Lung (tissue), 12 donors: Measurements from ENCODE around the gene TSEN54. TPM values are rescaled to one million over a fixed set of nuclear protein-coding genes. Genes with fewer than 3 reads are reported as not detected.
"Not testable (repeated sequence)": the region's sequence is repeated elsewhere in the genome, so short reads cannot be mapped to it uniquely, and the experiment has no call there.

Source experiments
- ATAC-seq: fragments of 200-7000 bp; cut with Tn5 transposase; one replicate; pipeline ENCODE4 v1.9.1; 2020; ENCODE audit warnings: moderate number of reproducible peaks; ENCODE audit not compliant: insufficient read depth, low FRiP score
- DNase-seq, 3 donors: peaks; one replicate each; pipeline ENCODE4 v3.0.0-alpha.2; 2013 to 2017
- H3K27ac ChIP-seq, 2 donors: one replicate each; pipeline ENCODE4 v1.5.1; 2013; ENCODE audit warnings: mild to moderate bottlenecking in 2 of 2, moderate library complexity in 2 of 2, control low read depth in 1 of 2, inconsistent platforms in 1 of 2, low read depth in 1 of 2, low read length in 1 of 2
- H3K27me3 ChIP-seq, 3 donors: one replicate each; pipeline ENCODE4 v1.5.1; 2013; ENCODE audit warnings: low read length in 2 of 3; ENCODE audit not compliant: control insufficient read depth in 3 of 3, insufficient read depth in 3 of 3
- H3K36me3 ChIP-seq, 4 donors: one replicate each; pipeline ENCODE4 v1.5.1; 2013; ENCODE audit warnings: low read length in 4 of 4, mild to moderate bottlenecking in 1 of 4, moderate library complexity in 1 of 4; ENCODE audit not compliant: control insufficient read depth in 4 of 4, insufficient read depth in 4 of 4
- H3K4me1 ChIP-seq, 5 donors: one replicate each; pipeline ENCODE4 v1.5.1; 2013; ENCODE audit warnings: low read length in 5 of 5, mild to moderate bottlenecking in 2 of 5, moderate library complexity in 1 of 5; ENCODE audit not compliant: control insufficient read depth in 5 of 5, insufficient read depth in 5 of 5
- H3K4me3 ChIP-seq: one replicate; pipeline ENCODE4 v1.5.1; 2013; ENCODE audit warnings: mild to moderate bottlenecking, control low read depth, moderate library complexity
- H3K9ac ChIP-seq, 2 donors: one replicate each; pipeline ENCODE4 v1.5.1; 2013; ENCODE audit warnings: low read length in 2 of 2, control low read depth in 1 of 2; ENCODE audit not compliant: insufficient read depth in 1 of 2
- H3K9me3 ChIP-seq, 4 donors: one replicate each; pipeline ENCODE4 v1.5.1; 2013; ENCODE audit warnings: low read length in 3 of 4, mild to moderate bottlenecking in 1 of 4, moderate library complexity in 1 of 4; ENCODE audit not compliant: control insufficient read depth in 4 of 4, insufficient read depth in 3 of 4
- CTCF ChIP-seq: IDR thresholded peaks from 2 replicates; pipeline ENCODE4 v1.5.1; 2012; ENCODE audit warnings: mild to moderate bottlenecking; ENCODE audit errors: control extremely low read depth, extremely low read depth
- WGBS, 2 donors: extraction: QIAGEN DNeasy Blood & Tissue Kit; methylation state at CpG; one replicate each; pipeline ENCODE4 v1.1.7; 2013; 5-methylcytosine and 5-hydroxymethylcytosine counted together
- polyA plus RNA-seq, 2 donors: library from polyadenylated mRNA; stranded (reverse); fragments of 200-250 nt; gene quantifications; one replicate each; pipeline ENCODE4 v1.2.1, GENCODE V29; 2013
- total RNA-seq, 2 donors: library from RNA; depleted of rRNA in 1 of 2; stranded (reverse); fragments of >200 nt in 1 of 2; gene quantifications; one replicate each; pipeline ENCODE4 v1.2.1, GENCODE V29; 2014 to 2021
- donor health status: control.
- donor health status: control.
- donor health status: Bipolar disorder and iron deficiency.
- donor health status: healthy.
- donor health status: DM: yes; HTN: yes; CAD: no.

The TSEN54 gene
- total and polyA plus RNA-seq, 4 donors, result 18.4 to 36.5 (median 21.6) TPM

GRCh38 chr17:75476752-75477489, 39.4 kb upstream of the TSEN54 start:
- ATAC-seq, result no peak
- peak overlapping the region in 1 of 2 donors; percentile 30 for H3K9ac ChIP-seq
- no peak overlapping the region for H3K4me3 ChIP-seq
- peak overlapping the region in 1 of 2 donors; percentile 53 for H3K27ac ChIP-seq
- no peak for TF ChIP-seq CTCF
- no peaks in the 10 kb centered on the region for H3K9me3 ChIP-seq
- H3K36me3 ChIP-seq, result peaks cover 0 to 19% (median 15%) of the 10 kb centered on the region in 4 donors
- no peaks in the 10 kb centered on the region for H3K27me3 ChIP-seq
- no peak for DNase-seq
- peaks cover 9 to 32% (median 28%) of the 10 kb centered on the region in 5 donors for H3K4me1 ChIP-seq
- WGBS, 2 donors, result 70 to 72% methylated on average over 11 of the region's 11 CpGs

- 90 to 91% methylated on average over 11 of the region's 11 CpGs for WGBS, 2 donors
- H3K9ac ChIP-seq, H3K4me3 ChIP-seq, H3K27me3 ChIP-seq, ATAC-seq, H3K27ac ChIP-seq, DNase-seq, H3K9me3 ChIP-seq: not testable (repeated sequence)
- H3K36me3 ChIP-seq, result peaks cover 0 to 14% (median 9%) of the 10 kb centered on the region in 4 donors
- H3K4me1 ChIP-seq, result peaks cover 9 to 32% (median 28%) of the 10 kb centered on the region in 5 donors
These were observed 38.9 kb upstream of the TSEN54 start for GRCh38 chr17:75477490-75477862.

GRCh38 chr17:75478508-75478907, 37.8 kb upstream of the TSEN54 start:
- DNase-seq (no peak), ATAC-seq (no peak)
- H3K27me3 ChIP-seq, result no peaks in the 10 kb centered on the region
- TF ChIP-seq CTCF, result no peak
- no peak overlapping the region for H3K4me3 ChIP-seq
- H3K36me3 ChIP-seq, result peaks cover 0 to 5% (median under 1%) of the 10 kb centered on the region in 4 donors
- no peak overlapping the region for H3K9ac ChIP-seq
- H3K4me1 ChIP-seq, result peaks cover 9 to 32% (median 28%) of the 10 kb centered on the region in 5 donors
- no peaks in the 10 kb centered on the region for H3K9me3 ChIP-seq
- WGBS, 2 donors, result 80% methylated on average over 7 of the region's 7 CpGs
- no peak overlapping the region for H3K27ac ChIP-seq

- Histone ChIP-seq H3K9ac (no peak overlapping the region), H3K4me1 (peaks cover 9 to 31% (median 20%) of the 10 kb centered on the region in 5 donors), H3K27ac (no peak overlapping the region), H3K9me3 (no peaks in the 10 kb centered on the region), H3K36me3 (peaks cover 0 to 4% (median 0%) of the 10 kb centered on the region in 4 donors), H3K27me3 (no peaks in the 10 kb centered on the region), H3K4me3 (no peak overlapping the region)
- no peak for ATAC-seq
- DNase-seq, result no peak
- TF ChIP-seq CTCF, result no peak
- 95 to 97% methylated on average over 6 of the region's 6 CpGs for WGBS, 2 donors
These were observed 36.0 kb upstream of the TSEN54 start for GRCh38 chr17:75480281-75480680.
